Measurements from ENCODE around the gene TM9SF4. TPM values are rescaled to one million over a fixed set of nuclear protein-coding genes. Genes with fewer than 3 reads are reported as not detected.

TM9SF4 gene
- total and polyA plus RNA-seq, 5 donors: 20.2 to 42.5 (median 34.3) TPM

DNA sequence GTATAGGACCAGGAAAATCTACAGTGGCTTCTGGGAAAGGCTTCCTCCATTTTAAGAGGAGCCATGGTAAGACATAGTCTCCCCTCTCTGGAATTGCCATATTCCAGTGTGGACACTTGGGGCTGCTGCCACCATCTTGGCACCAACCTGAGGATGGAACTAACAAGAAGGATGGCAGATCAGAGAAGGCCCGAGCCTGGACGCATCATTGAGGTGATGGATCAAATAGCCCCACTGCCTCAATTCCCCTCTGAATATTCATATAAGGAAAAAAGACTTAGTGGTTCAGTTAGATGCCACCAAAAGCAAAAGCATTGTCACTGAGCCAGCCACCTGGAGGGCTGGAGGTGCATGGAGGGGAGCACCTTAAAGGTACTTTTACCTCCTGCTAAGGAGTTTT, 72.1 kb downstream of the TM9SF4 start:
- ATAC-seq (no peak), DNase-seq (no peak)
- H3K4me3 ChIP-seq (ENCODE audit: low read length): no peak overlapping the region
- no peaks in the 10 kb centered on the region for H3K27me3 ChIP-seq (ENCODE audit: control insufficient read depth, insufficient read depth)
- no peaks in the 10 kb centered on the region for H3K9me3 ChIP-seq (ENCODE audit: control insufficient read depth, low read length)
- H3K4me1 ChIP-seq (ENCODE audit: control insufficient read depth, insufficient read depth, low read length): no peaks in the 10 kb centered on the region
- 94% methylated on average over 2 of the region's 2 CpGs for WGBS
- intact Hi-C loops (cut with DNase I): no loop called here
- H3K27ac ChIP-seq (ENCODE audit: low read length): no peak overlapping the region

DNA sequence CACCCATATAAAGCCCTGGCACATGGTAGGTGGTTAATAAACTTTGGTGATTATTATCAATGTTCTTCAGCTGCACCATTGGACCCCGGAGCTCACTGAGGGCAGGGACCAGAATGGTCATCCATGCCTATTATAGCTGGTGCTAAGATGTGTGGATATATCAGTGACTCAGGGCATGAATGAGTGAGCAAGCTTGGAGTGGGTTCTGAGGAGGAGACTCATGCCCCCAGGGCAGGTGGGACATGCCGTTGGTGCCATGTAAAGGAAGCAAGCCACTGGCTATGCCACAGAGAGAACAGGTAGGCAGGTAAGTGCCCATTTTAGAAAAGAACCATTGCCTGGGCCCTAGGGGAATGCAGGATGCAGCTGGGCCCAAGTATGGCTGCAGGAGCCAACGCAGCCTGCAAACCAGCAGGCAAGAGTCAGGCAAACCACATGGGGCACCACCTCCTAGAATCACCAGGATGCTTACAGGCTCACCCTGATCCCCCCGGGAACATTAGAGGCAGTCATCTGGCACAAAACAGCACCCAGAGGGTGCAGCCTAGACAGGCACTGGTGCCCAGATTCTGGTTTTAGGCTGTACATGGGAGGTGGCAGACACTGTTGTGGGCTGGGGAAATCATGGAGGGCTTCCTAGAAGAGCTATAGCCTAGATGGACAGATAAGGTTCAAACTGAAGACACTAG, 74.6 kb downstream of the TM9SF4 start:
- H3K4me1 ChIP-seq (ENCODE audit: control insufficient read depth, insufficient read depth, low read length): peaks cover 9% of the 10 kb centered on the region
- no peak for ATAC-seq

GRCh38 chr20:32184961-32185603, 75.6 kb downstream of the TM9SF4 start:
- no peak overlapping the region for H3K27ac ChIP-seq (ENCODE audit: low read length)
- intact Hi-C loops (cut with DNase I): no loop called here
- H3K27me3 ChIP-seq (ENCODE audit: control insufficient read depth, insufficient read depth): no peaks in the 10 kb centered on the region
- no peaks in the 10 kb centered on the region for H3K9me3 ChIP-seq (ENCODE audit: control insufficient read depth, low read length)
- ATAC-seq (no peak), DNase-seq (no peak)
- WGBS: 74% methylated on average over 10 of the region's 10 CpGs
- H3K4me3 ChIP-seq (ENCODE audit: low read length): no peak overlapping the region
- H3K4me1 ChIP-seq (ENCODE audit: control insufficient read depth, insufficient read depth, low read length): peaks cover 12% of the 10 kb centered on the region

More for the DNA sequence above, 74.6 kb downstream of the TM9SF4 start:
- intact Hi-C loops (cut with DNase I): no loop called here
- H3K4me3 ChIP-seq (ENCODE audit: low read length): no peak overlapping the region
- H3K27ac ChIP-seq (ENCODE audit: low read length): no peak overlapping the region
- DNase-seq: no peak
- WGBS: 90% methylated on average over 4 of the region's 4 CpGs
- no peaks in the 10 kb centered on the region for H3K9me3 ChIP-seq (ENCODE audit: control insufficient read depth, low read length)
- H3K27me3 ChIP-seq (ENCODE audit: control insufficient read depth, insufficient read depth): no peaks in the 10 kb centered on the region

DNA sequence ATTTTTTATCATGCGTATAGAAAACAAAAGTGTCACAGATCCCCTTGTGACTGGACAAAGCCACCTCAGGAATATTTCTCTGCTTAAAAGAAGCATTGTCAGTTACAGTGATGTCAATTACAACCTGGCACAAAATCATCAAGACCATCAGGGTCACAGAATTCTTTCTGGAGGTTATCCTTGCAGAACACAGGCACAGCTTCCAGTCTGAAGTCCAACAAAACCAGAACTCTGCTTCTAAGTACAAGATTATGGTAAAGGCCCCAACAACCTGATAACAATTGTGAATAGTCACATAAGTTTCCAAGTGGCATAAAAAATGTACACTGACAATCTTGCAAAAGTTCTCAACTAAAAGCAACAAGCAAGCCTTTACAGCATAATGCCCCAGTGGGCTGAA, 77.0 kb downstream of the TM9SF4 start:
- Histone ChIP-seq H3K4me3 (ENCODE audit: low read length) (no peak overlapping the region), H3K9me3 (ENCODE audit: control insufficient read depth, low read length) (no peaks in the 10 kb centered on the region), H3K4me1 (ENCODE audit: control insufficient read depth, insufficient read depth, low read length) (peaks cover 12% of the 10 kb centered on the region), H3K27me3 (ENCODE audit: control insufficient read depth, insufficient read depth) (no peaks in the 10 kb centered on the region), H3K27ac (ENCODE audit: low read length) (no peak overlapping the region)
- intact Hi-C loops (cut with DNase I): no loop called here
- no peak for DNase-seq
- WGBS: 95% methylated on average over 1 of the region's 1 CpG
- no peak for ATAC-seq

DNA sequence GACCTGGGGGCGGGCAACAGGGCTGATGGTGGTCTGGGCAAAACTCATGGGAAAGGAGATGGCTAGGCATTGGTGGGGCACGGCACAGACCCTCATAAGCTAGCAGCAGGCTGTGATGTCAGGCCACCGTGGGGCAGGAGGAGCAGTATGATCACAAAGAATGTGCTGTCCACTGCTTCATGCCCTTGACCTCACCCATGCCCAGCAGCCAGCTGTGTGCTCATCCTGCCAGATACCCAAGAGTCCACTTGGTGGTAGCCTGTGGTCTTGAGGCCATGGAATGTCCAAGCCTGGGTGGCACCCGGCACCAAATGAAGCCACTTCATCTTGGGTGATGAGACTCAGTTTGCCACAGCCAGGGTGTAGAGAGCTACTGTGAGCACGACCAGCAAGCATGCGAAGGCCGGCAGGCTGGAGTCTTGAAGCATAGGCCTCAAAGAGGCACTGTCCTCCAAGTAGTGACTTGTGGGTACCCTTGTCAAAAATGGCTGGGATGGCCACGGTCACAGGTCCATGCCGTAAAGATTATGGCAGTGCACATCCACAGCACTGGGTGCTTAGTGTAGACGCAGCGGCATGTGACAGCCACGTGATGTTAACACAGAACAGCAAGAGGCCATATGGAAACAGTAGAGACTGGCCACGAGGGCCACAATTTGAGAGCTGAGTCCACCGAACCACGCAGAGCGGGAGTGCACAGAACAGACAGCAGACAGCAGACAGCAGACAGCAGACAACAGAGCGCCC, 79.0 kb downstream of the TM9SF4 start:
- intact Hi-C loops (cut with DNase I): no loop called here
- Histone ChIP-seq H3K27ac (ENCODE audit: low read length) (no peak overlapping the region), H3K27me3 (ENCODE audit: control insufficient read depth, insufficient read depth) (no peaks in the 10 kb centered on the region), H3K4me1 (ENCODE audit: control insufficient read depth, insufficient read depth, low read length) (peaks cover 12% of the 10 kb centered on the region), H3K9me3 (ENCODE audit: control insufficient read depth, low read length) (no peaks in the 10 kb centered on the region), H3K4me3 (ENCODE audit: low read length) (no peak overlapping the region)
- ATAC-seq: no peak
- WGBS: 97% methylated on average over 17 of the region's 17 CpGs
- DNase-seq: no peak

GRCh38 chr20:32189123-32189410, 79.6 kb downstream of the TM9SF4 start:
- 94% methylated on average over 9 of the region's 9 CpGs for WGBS
- ATAC-seq: no peak
- H3K27ac ChIP-seq (ENCODE audit: low read length): no peak overlapping the region

GRCh38 chr20:32189691-32190615, 80.4 kb downstream of the TM9SF4 start:
- Histone ChIP-seq H3K4me1 (ENCODE audit: control insufficient read depth, insufficient read depth, low read length) (peaks cover 12% of the 10 kb centered on the region), H3K27ac (ENCODE audit: low read length) (peak overlapping the region; percentile 13), H3K4me3 (ENCODE audit: low read length) (peak overlapping the region; percentile 71), H3K27me3 (ENCODE audit: control insufficient read depth, insufficient read depth) (no peaks in the 10 kb centered on the region), H3K9me3 (ENCODE audit: control insufficient read depth, low read length) (no peaks in the 10 kb centered on the region)
- DNase-seq: peak; percentile 60 to 83 (median 77)
- 5% methylated on average over 86 of the region's 88 CpGs for WGBS
- intact Hi-C loops (cut with DNase I): no loop called here
- peak; percentile 53 to 57 for ATAC-seq

More at GRCh38 chr20:32189123-32189410, 79.6 kb downstream of the TM9SF4 start:
- Histone ChIP-seq H3K4me1 (ENCODE audit: control insufficient read depth, insufficient read depth, low read length) (peaks cover 12% of the 10 kb centered on the region), H3K9me3 (ENCODE audit: control insufficient read depth, low read length) (no peaks in the 10 kb centered on the region), H3K27me3 (ENCODE audit: control insufficient read depth, insufficient read depth) (no peaks in the 10 kb centered on the region), H3K4me3 (ENCODE audit: low read length) (no peak overlapping the region)
- no peak for DNase-seq
- intact Hi-C loops (cut with DNase I): no loop called here

DNA sequence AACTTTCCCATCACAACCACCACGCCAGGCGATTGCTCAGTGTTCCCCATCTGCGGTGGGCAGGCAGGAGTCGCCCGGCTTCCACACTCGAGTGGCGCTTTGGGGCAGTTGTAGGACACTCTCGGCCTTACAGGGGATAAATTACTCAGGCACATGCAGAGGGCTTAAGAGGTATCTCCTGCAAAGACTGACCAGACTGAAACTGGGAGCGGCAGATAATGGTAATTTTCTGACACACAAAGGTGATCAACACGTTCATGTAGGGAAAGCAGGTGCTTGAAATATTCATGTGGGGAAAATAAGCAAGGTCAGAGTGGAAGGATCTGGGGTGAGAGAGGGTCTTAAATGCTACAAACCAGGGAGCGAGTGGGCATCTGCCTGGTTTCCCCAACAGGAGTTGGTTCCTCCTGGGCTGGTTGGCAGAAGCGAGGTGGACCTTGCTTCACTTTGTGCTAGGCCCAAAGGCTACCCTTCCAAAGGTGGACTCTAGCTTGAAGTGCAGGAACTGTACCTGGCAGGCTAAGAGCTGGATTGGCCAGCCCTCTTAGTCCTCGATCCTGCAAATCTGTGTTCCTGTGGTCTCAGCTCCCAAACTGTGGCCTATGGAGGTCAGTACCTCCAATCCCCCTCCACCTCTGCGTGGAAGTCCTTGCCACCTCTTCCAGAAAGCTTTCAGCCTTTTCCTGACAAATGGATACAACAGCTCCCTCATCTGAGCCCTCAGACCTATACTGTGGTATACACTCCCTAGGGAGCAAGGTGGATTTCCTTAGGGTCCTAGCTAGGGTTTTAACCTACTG, 81.3 kb downstream of the TM9SF4 start:
- intact Hi-C loops (cut with DNase I): no loop called here
- 38% methylated on average over 14 of the region's 14 CpGs for WGBS
- Histone ChIP-seq H3K4me1 (ENCODE audit: control insufficient read depth, insufficient read depth, low read length) (peaks cover 12% of the 10 kb centered on the region), H3K27ac (ENCODE audit: low read length) (no peak overlapping the region), H3K27me3 (ENCODE audit: control insufficient read depth, insufficient read depth) (no peaks in the 10 kb centered on the region), H3K4me3 (ENCODE audit: low read length) (peak overlapping the region; percentile 71), H3K9me3 (ENCODE audit: control insufficient read depth, low read length) (no peaks in the 10 kb centered on the region)
- DNase-seq: no peak
- ATAC-seq: no peak

- 82% methylated on average over 3 of the region's 3 CpGs for WGBS
- no peak for DNase-seq
- intact Hi-C loops (cut with DNase I): no loop called here
- Histone ChIP-seq H3K4me3 (ENCODE audit: low read length) (no peak overlapping the region), H3K4me1 (ENCODE audit: control insufficient read depth, insufficient read depth, low read length) (peaks cover 12% of the 10 kb centered on the region), H3K9me3 (ENCODE audit: control insufficient read depth, low read length) (no peaks in the 10 kb centered on the region), H3K27me3 (ENCODE audit: control insufficient read depth, insufficient read depth) (no peaks in the 10 kb centered on the region), H3K27ac (ENCODE audit: low read length) (no peak overlapping the region)
- no peak for ATAC-seq
These were observed 81.9 kb downstream of the TM9SF4 start for GRCh38 chr20:32191422-32191821.

- H3K27ac ChIP-seq (ENCODE audit: low read length): no peak overlapping the region
- no peaks in the 10 kb centered on the region for H3K27me3 ChIP-seq (ENCODE audit: control insufficient read depth, insufficient read depth)
- ATAC-seq (no peak), DNase-seq (no peak)
- H3K4me3 ChIP-seq (ENCODE audit: low read length): no peak overlapping the region
- intact Hi-C loops (cut with DNase I): no loop called here
- H3K4me1 ChIP-seq (ENCODE audit: control insufficient read depth, insufficient read depth, low read length): peaks cover 12% of the 10 kb centered on the region
- H3K9me3 ChIP-seq (ENCODE audit: control insufficient read depth, low read length): no peaks in the 10 kb centered on the region
These were observed 82.4 kb downstream of the TM9SF4 start for GRCh38 chr20:32191873-32192272.

Measured in right cardiac atrium (tissue), 5 donors.